A673 (cell line): ENCODE measurements around the gene TMEM171.
A peak's percentile ranks its signal among the peaks of the same experiment; 100 is the strongest.

ENCODE experiments used
- CTCF ChIP-seq: fragments of 300-800, 200-600 bp; sonication (generic); conservative IDR thresholded peaks from 2 replicates; pipeline ENCODE4 v1.5.1; 2017; ENCODE audit warnings: low read depth, mild to moderate bottlenecking, antibody characterized with exemption, low read length, moderate library complexity, mixed read lengths
- EZH2 ChIP-seq: fragments of 200-600 bp; sonication (generic); IDR thresholded peaks from 2 replicates; pipeline ENCODE4 v1.6.1; 2017; ENCODE audit warnings: borderline replicate concordance, low read depth, mild to moderate bottlenecking, mixed read lengths, antibody characterized with exemption, low read length; ENCODE audit not compliant: poor library complexity, severe bottlenecking

GRCh38 chr5:73135429-73136054 lies 15.2 kb downstream of the TMEM171 start:
- peak; percentile 53 for TF ChIP-seq CTCF
- no peak for TF ChIP-seq EZH2
